Glutamatergic neuron (in vitro differentiated cells): Measurements from ENCODE around the gene PTPRQ. TPM values are rescaled to one million over a fixed set of nuclear protein-coding genes. Genes with fewer than 3 reads are reported as not detected.

Experiments
- DNase-seq: peaks from one replicate; pipeline ENCODE4 v3.0.0; 2022
- H3K27ac Mint-ChIP-seq: one replicate; pipeline ENCODE4 v1.8.0; 2020; ENCODE audit warnings: mild to moderate bottlenecking, mixed read lengths, inconsistent platforms; ENCODE audit not compliant: unreplicated experiment
- H3K27me3 Mint-ChIP-seq: one replicate; pipeline ENCODE4 v1.8.0; 2020; ENCODE audit warnings: mild to moderate bottlenecking, moderate library complexity, mixed read lengths, inconsistent platforms; ENCODE audit not compliant: unreplicated experiment
- H3K36me3 Mint-ChIP-seq: one replicate; pipeline ENCODE4 v1.8.0; 2020; ENCODE audit warnings: mild to moderate bottlenecking, mixed read lengths, inconsistent platforms; ENCODE audit not compliant: unreplicated experiment
- H3K4me1 Mint-ChIP-seq: one replicate; pipeline ENCODE4 v1.8.0; 2020; ENCODE audit warnings: mild to moderate bottlenecking, low read depth, mixed read lengths, inconsistent platforms; ENCODE audit not compliant: unreplicated experiment
- H3K4me3 Mint-ChIP-seq: one replicate; pipeline ENCODE4 v1.8.0; 2020; ENCODE audit warnings: mild to moderate bottlenecking, mixed read lengths, inconsistent platforms; ENCODE audit not compliant: unreplicated experiment
- H3K9me3 Mint-ChIP-seq: one replicate; pipeline ENCODE4 v1.8.0; 2020; ENCODE audit warnings: mild to moderate bottlenecking, moderate library complexity, mixed read lengths, inconsistent platforms; ENCODE audit not compliant: unreplicated experiment
- total RNA-seq: library from RNA; stranded (reverse); fragmentation: NEBNext Ultra II Directional; extraction: Animal tissue kit (Norgen Biotek cat#: 25700); gene quantifications from one replicate; pipeline ENCODE4 v1.2.1, GENCODE V29; 2021; ENCODE audit not compliant: unreplicated experiment
- TF ChIP-seq, protein P1 (sequence below): fragments of 200-600 bp; sonication (generic); IDR thresholded peaks from one replicate; pipeline ENCODE4 v1.5.0; 2021; ENCODE audit not compliant: partially characterized antibody, unreplicated experiment

The PTPRQ gene
- total RNA-seq, 1 donor from 2014 or later = not detected

DNA sequence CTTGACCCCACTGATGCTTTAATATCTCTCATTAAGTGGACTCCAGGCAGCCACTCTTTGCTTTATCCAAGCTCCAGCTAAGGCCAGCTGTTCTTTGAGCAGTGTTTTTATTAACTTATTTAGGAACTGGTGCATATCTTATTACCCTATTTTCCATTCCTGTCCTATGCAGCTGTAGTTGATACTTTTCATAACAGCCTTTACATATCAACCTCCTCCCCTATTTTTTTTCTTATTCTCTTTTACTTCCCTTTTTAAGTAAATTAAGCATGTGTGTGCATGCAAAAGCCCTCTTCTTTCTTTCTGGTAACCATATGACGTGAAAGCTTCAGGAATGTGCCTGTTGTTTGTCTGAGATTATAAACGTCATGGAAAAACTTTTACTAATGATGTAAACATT, 121.2 kb downstream of the PTPRQ start:
- Mint-ChIP-seq H3K27ac (no peak overlapping the region), H3K9me3 (no peaks in the 10 kb centered on the region), H3K4me3 (no peak overlapping the region), H3K4me1 (no peaks in the 10 kb centered on the region), H3K36me3 (no peaks in the 10 kb centered on the region), H3K27me3 (no peaks in the 10 kb centered on the region)
- DNase-seq = no peak
- TF ChIP-seq, protein P1, sequence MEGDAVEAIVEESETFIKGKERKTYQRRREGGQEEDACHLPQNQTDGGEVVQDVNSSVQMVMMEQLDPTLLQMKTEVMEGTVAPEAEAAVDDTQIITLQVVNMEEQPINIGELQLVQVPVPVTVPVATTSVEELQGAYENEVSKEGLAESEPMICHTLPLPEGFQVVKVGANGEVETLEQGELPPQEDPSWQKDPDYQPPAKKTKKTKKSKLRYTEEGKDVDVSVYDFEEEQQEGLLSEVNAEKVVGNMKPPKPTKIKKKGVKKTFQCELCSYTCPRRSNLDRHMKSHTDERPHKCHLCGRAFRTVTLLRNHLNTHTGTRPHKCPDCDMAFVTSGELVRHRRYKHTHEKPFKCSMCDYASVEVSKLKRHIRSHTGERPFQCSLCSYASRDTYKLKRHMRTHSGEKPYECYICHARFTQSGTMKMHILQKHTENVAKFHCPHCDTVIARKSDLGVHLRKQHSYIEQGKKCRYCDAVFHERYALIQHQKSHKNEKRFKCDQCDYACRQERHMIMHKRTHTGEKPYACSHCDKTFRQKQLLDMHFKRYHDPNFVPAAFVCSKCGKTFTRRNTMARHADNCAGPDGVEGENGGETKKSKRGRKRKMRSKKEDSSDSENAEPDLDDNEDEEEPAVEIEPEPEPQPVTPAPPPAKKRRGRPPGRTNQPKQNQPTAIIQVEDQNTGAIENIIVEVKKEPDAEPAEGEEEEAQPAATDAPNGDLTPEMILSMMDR = no peak

DNA sequence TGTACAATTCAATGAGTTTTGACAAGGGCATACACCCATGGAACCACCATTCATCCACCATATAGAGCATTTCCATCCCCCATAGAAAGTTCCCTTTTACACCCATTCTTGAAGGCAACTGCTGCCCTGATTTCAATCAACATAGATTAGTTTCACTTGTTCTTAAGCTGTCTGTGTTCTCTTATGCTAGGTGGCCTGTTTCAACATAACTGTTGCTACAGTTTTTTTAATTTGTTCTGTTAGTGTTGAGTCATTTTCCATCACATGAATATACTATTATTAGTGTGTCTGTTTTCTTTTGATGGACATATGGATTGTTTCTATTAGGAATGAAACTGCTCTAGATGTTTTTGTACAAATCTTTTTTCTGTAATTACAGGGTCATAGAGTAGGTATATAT, 123.4 kb downstream of the PTPRQ start:
- TF ChIP-seq, protein P1 = no peak
- Mint-ChIP-seq H3K9me3 (no peaks in the 10 kb centered on the region), H3K27ac (no peak overlapping the region), H3K27me3 (no peaks in the 10 kb centered on the region), H3K4me1 (no peaks in the 10 kb centered on the region), H3K36me3 (no peaks in the 10 kb centered on the region), H3K4me3 (no peak overlapping the region)
- DNase-seq = no peak

DNA sequence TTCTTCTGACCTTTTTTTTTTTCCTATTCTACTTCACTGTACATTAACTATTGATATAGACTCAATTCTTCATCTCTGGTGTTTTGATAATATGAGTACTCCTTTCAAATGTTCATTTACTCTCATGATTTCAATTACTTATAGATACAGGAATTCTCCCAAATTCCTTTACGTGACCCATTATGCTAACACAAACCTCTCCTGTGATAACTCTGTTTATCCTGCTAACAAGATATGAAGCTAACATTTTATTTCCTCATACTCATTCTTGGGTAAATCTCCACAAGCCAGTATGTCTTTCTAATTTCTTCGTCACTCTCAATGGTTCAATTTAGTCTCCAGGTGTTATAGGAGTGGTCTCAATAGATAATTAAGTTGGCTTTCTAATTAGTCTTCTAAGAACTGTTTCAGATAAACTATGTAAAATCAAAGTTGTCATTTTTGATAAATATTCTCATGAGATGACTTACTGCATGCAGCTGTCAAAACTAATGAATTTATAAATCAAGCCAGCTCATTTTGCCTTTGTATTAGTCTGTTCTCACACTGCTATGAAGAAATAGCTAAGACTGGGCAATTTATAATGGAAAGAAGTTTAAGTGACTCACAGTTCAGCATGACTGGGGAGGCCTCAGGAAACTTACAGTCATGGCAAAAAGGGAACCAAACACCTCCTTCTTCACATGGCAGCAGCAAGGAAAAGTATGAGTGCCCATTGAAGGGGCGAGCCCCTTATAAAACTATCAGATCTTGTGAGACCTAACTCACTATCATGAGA, 132.8 kb downstream of the PTPRQ start:
- no peak overlapping the region for H3K27ac Mint-ChIP-seq
- no peak overlapping the region for H3K4me3 Mint-ChIP-seq
- no peak for DNase-seq
- no peaks in the 10 kb centered on the region for H3K4me1 Mint-ChIP-seq
- H3K36me3 Mint-ChIP-seq = no peaks in the 10 kb centered on the region
- no peaks in the 10 kb centered on the region for H3K9me3 Mint-ChIP-seq
- TF ChIP-seq, protein P1 = no peak
- H3K27me3 Mint-ChIP-seq = no peaks in the 10 kb centered on the region

DNA sequence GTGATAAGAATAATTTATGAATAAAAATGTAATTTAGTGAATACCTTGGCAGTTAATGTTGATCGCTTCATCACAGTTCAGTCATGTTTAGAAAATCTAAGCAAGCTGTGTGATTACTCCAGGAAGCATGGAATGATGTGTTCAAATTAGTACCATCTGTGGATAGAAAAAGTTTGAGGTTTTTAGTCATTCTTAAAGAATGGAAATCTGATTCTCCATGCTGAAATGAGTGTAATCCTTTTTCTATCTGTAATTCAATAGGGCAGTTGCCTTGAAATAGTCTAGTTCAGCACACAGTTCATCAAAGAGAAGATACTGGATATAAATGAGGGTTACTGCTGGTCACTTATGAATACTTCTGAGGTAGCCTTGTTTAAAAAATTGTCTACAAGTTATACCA, 136.2 kb downstream of the PTPRQ start:
- no peaks in the 10 kb centered on the region for H3K9me3 Mint-ChIP-seq
- no peaks in the 10 kb centered on the region for H3K36me3 Mint-ChIP-seq
- H3K4me3 Mint-ChIP-seq = no peak overlapping the region
- no peak for DNase-seq
- no peak overlapping the region for H3K27ac Mint-ChIP-seq
- no peaks in the 10 kb centered on the region for H3K27me3 Mint-ChIP-seq
- H3K4me1 Mint-ChIP-seq = no peaks in the 10 kb centered on the region
- TF ChIP-seq, protein P1 = no peak

DNA sequence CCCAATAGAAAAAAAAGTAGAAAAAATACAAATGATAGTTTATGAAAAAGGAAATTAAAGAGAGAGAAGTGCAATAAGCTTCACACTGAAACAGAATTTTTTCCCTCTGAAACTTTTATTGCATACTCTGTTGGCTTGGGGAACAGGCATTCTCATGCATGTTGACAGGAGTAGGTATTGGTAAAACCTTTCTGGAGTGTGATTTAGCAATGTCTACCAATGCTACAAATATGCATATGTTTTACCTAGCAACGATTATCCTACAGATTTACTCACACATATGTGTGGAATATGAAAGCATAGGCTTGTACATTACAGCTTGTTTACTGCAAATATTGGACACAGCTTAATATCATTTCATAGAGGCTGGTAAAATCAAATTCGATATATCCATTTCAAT, 137.7 kb downstream of the PTPRQ start:
- no peaks in the 10 kb centered on the region for H3K27me3 Mint-ChIP-seq
- H3K4me3 Mint-ChIP-seq = no peak overlapping the region
- no peaks in the 10 kb centered on the region for H3K4me1 Mint-ChIP-seq
- no peak overlapping the region for H3K27ac Mint-ChIP-seq
- no peak for DNase-seq
- no peaks in the 10 kb centered on the region for H3K9me3 Mint-ChIP-seq
- H3K36me3 Mint-ChIP-seq = no peaks in the 10 kb centered on the region
- TF ChIP-seq, protein P1 = no peak
